GM18507 (cell line): Measurements from ENCODE around the gene PDE4B.

ENCODE experiments used
- DNase-seq: peaks from one replicate; pipeline ENCODE4 v3.0.0; 2011; ENCODE audit warnings: low read depth; ENCODE audit not compliant: insufficient read length; ENCODE audit errors: extremely low spot score
- FAIRE-seq: peaks from 2 replicates; lab custom pipeline; 2011; peaks lifted over from hg19 to GRCh38; lab: Jason Lieb, UNC

PDE4B gene

DNA sequence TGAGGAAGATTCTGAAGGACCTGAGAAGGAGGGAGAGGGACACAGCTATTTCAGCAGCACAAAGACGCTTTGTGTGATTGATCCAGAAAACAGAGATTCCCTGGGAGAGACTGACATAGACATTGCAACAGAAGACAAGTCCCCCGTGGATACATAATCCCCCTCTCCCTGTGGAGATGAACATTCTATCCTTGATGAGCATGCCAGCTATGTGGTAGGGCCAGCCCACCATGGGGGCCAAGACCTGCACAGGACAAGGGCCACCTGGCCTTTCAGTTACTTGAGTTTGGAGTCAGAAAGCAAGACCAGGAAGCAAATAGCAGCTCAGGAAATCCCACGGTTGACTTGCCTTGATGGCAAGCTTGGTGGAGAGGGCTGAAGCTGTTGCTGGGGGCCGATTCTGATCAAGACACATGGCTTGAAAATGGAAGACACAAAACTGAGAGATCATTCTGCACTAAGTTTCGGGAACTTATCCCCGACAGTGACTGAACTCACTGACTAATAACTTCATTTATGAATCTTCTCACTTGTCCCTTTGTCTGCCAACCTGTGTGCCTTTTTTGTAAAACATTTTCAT is 579.9 kb downstream of the PDE4B start:
- DNase-seq: no peak
- FAIRE-seq: peak; percentile 83

DNA sequence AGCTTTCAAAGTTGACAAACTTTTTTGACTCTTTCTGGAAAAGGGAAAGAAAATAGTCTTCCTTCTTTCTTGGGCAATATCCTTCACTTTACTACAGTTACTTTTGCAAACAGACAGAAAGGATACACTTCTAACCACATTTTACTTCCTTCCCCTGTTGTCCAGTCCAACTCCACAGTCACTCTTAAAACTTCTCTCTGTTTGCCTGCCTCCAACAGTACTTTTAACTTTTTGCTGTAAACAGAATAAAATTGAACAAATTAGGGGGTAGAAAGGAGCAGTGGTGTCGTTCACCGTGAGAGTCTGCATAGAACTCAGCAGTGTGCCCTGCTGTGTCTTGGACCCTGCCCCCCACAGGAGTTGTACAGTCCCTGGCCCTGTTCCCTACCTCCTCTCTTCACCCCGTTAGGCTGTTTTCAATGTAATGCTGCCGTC is 580.5 kb downstream of the PDE4B start:
- no peak for DNase-seq
- no peak for FAIRE-seq

DNA sequence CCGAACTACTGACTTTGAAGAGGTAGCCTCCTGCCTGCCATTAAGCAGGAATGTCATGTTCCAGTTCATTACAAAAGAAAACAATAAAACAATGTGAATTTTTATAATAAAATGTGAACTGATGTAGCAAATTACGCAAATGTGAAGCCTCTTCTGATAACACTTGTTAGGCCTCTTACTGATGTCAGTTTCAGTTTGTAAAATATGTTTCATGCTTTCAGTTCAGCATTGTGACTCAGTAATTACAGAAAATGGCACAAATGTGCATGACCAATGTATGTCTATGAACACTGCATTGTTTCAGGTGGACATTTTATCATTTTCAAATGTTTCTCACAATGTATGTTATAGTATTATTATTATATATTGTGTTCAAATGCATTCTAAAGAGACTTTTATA is 581.5 kb downstream of the PDE4B start:
- no peak for DNase-seq

DNA sequence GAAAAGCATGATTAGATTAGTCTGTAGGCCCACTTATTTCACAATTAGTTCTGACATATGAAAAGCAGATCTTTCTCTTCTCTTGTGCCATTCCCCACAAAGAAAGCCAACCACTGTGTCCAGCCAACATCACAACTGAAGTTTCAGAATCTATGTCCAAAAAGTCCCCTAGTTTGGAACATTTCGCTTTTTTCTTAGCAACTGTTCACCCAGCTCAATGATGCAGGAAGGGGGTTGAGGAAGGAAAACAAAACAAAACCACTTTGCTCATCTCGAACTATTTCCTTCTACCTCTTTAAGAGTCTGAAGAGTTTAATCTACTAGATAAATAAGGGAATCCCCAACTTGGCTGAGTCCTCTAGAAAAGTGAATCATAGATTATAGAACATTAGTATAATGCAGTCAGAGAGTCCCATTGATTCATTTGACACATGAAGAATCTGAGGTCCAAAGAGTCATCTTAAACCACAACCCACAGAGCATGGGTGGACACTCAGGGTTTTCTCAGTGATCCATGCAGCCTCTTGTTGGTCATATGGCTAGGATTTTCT is 581.9 kb downstream of the PDE4B start:
- DNase-seq: no peak
- FAIRE-seq: peak; percentile 97

More for the DNA sequence above, 581.5 kb downstream of the PDE4B start:
- no peak for FAIRE-seq

DNA sequence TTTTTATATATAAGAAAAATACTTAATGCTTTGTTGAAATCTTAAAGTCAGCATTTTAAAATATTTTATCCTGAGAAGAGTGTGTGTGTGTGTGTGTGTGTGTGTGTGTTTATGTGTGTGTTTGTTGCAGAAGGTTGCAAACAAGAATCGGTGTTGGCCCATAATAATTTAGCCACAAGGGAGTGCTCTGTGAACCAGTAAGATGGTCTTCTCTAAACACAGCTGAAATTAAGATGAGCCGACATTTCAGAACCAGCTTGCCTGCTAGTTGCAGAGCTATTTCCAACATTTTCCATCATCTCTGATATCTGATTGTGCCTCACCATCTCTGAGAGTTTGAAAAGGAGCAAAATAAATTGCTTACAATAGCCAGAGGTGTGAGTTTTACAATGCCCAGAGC is 582.4 kb downstream of the PDE4B start:
- no peak for DNase-seq
- no peak for FAIRE-seq

DNA sequence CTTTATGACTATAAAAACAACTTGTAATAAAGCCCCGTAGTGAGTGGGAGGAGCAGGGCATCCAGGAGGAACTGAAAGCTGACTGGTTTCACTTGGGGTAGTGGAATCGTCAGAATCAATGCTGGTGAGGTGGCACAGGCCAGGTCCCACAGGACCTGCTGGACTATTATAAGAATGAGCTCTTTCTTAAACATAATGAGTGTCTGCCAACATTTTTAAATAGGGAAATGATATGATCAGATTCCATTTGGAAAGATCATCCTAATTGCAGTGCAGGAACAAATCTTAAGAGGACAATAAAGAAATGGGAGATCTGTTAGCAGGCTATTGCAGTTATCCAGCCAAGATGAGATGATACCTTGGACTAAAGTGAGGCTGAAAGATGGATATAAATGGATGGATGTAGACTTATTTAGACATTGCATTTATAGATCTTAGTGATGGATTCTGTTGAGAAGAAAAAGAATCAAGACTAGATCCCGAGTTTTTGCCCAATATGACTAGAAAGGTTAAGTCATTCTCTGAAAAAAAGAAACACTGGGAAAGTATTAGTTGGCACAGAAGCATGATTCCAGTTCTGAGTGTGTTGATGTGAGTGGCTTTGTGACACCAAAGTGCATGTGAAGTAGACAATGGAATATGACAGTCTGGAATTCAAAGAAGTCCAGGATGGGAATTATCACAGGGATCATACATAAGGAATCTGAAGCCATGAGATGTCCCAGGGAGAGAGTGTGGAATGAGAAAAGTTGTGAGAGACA is 587.9 kb downstream of the PDE4B start:
- DNase-seq: no peak
- peak; percentile 95 for FAIRE-seq

DNA sequence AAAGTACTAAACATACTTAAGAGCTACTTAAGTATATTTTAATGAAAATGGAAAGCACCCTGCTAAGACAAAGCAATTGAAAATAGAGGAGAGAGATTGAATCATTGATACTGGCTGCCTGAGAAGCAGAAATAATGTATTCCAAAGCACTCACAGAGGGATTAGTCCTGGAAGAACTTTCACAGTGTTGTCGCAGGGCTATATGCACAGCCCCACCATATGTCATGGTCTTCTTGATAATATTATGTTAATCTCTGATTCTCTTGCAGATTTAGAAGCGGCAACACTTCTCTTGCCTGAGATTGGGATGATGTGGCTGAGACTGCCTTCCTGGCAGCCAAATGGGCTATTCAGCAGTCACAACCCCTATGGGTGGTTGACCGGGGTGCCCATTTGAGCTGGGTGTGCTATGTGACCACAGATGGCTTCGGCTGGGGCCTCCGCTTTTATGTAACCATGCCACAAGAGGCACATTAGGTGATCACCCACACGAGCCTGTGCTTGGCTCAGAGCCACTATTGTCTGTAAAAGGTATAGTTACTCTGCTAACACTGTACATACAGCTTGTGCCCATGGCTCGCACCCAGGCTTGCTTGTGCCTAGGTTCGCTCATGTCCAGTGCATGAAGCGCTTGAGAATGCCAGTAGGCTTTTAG is 589.1 kb downstream of the PDE4B start:
- DNase-seq: no peak
- FAIRE-seq: peak; percentile 48

DNA sequence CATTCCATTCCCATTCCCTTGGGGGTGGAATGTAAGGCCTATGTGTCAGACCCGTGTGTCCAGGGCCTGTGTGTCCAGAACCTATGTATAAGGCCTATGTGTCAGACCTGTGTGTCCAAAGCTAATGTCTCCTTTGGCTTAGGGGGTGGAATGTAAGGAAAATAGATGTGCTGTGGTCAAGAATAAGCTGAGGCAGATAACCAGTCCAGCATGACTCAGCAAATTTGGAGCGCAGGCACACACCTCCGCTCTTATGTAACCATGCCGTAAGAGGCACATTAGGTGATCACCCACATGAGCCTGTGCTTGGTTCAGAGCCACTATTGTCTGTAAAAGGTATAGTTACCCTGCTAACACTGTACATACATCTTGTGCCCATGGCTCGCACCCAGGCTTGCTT is 590.5 kb downstream of the PDE4B start:
- FAIRE-seq (no peak), DNase-seq (no peak)

DNA sequence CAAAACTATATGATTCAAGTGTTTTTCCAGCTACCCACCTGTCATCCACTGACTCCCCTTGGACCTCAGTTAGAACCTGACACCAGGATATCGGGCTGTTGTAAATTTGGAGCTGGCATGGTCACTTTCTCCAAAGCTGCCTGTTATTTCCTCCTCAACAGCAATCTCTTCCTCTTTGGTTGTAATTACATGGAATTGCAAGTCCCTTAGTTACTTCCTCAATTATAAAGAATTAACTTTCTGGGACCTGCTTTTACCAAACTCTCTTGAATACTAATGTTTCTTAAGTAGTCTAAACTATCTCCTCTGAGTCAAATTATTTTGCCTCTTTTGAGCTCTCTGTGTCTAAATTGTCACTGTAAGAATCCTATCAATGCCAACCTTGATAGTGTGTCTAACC is 590.9 kb downstream of the PDE4B start:
- FAIRE-seq (no peak), DNase-seq (no peak)

DNA sequence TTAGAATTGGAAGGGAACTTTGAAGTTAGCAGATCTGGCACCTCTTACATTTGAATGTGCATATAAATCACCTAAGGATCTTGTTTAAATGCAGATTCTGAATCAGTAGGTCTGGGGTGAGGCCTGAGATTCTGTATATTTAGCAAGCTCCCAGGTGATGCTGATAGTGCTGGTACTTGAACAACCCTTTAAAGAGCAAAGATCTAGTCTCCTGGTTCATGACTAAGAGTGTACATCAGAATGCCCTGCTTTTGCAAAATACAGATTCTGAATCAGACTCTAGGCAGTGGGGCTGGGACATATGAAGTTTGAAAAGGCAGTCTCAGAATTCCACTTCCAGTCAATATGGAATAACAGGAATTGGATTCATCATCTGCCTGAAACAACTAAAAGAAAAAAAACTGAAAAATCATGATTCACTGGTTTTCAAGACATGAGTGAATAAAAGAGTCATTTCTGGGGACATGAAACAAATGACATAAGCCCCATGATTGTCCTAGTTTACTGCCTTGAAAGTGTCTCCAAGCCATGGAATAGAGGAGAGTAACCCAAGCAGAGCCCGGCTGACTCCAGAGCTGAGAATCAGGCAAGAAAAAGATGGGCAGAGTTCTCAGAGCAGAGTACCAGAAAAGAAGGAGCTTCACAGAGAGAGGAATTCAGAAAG is 591.7 kb downstream of the PDE4B start:
- FAIRE-seq (no peak), DNase-seq (no peak)

DNA sequence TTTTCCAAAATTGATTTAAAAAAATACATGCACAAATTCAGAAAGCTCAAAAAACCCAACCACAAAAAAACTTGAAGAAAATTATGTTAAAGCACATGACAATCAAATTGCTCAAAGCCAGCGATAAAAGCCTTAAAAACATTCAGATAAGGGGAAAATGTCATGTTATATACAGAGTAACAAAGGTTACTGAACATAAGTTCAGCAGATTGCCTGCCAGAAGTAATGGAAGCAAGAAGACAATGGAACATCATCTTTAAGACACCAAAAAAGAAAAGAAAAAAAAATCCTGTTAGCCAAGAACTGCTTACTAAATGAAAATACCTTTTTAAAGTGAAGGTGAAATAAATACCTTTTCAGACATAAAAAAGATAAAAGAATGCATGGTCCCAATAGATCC is 594.0 kb downstream of the PDE4B start:
- FAIRE-seq (peak; percentile 49), DNase-seq (no peak)

DNA sequence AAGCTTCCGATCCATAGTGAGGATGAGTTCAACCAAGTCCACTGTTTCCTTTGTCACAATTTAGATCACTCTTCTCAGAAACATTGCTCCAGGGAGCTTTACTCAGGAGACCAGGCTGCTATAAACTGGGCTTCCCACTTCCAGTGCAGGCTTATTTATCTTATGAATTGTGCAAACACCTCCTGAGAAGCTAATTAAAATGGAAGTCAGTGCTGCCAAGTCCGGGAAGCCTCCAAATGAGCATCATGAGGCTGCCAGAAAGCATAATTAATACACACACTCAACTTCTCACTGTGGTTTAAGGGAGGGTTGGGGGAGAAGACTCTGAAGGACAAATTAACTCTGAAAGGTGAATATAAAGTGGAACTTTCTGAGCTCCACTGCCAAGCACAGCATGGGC is 596.2 kb downstream of the PDE4B start:
- FAIRE-seq (no peak), DNase-seq (no peak)

DNA sequence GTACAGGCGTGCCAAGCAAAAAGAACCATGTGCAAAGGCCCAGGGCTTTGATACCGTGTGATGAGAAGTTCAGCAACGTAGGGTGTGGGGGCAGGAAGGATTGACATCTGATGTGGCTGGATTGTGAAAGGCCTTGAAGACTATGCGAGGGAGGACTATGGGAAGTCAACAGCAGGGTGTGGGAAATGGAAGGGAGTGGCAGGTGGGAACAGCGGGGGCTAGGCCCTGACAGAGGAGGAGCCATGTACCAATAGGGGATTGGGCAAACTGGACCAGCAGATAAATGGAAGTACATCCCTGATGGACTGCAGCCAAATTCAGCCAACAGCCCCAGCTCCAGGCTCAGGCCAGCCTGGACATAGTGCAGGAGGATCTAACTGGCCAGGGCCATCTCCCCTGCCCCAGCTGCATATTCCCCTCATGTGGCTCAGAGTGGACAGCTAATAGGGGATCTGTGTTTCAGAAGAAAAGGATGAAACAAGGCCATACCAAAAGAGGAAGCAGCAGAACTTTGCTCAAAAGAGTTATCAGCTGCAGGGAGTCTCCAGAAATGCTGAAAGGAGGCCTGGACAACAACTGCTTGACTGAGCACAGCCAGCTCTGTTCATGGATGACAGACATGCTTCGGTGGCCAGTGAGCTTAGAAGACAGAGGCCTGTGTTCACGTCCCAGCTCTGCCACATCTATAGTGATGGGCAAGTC is 601.0 kb downstream of the PDE4B start:
- no peak for DNase-seq
- peak; percentile 56 for FAIRE-seq

DNA sequence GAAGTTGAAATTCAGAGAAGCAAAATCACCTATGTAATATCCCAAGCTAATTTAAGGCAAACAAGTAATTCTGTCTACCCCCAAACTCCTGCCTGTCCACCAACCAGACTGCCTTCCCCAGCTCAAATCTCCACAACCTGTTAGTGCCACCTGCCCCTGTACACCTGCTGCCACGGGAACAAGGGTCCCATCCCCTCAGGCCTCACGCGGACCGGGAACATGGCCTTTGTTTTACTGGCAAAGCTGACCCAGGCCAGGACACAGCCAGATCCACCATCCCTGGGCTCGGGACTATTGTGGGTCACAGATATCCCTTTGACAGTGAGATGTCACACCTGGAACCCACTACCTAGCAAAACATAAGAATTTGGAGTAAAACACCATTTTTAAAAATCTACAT is 601.9 kb downstream of the PDE4B start:
- DNase-seq (no peak), FAIRE-seq (peak; percentile 5)

DNA sequence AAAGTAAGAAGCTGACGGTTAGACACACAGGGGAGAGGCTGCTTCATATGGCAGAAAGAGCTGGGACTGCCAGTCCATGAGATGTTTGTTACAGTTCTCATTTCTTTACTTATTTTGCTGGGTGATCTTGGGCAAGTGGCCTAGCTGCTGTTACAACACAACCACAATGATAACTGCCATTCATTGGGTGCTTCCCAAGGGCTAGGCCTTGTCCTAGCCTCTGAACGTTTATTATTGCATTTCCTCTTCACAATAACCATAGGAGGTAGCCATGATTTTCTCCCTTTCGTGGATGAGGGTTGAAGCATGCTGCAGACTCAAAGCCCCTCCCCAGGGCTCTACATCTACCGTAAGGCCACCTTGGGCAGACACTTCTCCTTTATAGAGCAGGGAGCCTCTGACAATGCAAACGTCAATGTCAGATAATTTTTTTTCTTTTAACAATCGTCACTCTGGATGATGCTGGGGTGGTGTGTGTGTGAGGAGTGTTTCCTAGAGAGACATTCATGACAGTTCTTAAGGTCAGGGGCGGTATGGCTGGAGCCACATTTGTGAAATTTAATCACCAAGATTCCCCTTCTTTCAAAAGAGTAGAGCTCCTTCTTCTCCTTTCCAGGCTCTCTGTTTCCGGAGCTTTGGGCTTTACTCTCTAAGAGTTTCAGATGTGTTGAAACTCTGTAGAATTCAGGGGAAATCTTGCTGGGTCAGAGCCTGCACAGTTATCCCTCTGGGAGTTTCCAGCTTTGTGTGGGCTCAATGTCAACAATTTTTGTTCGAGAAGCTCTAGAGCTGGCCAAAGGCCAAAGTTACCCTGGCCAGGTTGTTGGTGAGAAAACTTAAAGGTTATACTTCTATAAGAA is 602.7 kb downstream of the PDE4B start:
- DNase-seq: no peak
- no peak for FAIRE-seq

DNA sequence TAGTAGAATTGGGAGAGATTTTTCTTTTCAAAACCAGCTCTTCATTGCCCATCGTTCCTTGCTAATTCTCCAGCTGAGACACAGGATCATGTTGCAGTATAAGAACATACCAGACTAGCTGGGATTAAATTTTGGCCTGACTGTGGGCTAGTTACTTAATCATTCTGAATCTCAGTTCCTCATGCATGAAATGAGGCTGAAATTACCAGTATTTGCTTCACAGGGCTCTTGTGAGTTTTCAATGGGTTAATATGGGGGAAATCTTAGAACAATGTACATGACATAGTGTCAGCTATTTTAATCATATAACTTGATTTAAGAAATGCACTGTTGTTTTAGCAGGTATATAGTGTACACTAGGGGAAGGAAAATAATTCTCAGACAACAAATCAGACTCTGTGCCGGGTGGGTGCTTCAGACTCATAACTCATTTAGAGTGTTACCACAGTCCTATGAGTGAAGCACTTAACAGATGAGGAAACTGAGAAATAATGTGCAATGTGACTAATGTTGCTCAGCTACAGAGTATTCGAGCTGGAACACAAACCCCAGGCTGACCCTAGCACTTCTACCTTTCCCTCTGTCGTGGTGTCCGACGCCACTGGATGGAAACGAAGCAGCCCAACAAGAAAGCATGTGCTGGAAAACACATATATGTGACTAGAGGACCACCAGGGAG is 603.7 kb downstream of the PDE4B start:
- FAIRE-seq: peak; percentile 95
- DNase-seq: no peak

DNA sequence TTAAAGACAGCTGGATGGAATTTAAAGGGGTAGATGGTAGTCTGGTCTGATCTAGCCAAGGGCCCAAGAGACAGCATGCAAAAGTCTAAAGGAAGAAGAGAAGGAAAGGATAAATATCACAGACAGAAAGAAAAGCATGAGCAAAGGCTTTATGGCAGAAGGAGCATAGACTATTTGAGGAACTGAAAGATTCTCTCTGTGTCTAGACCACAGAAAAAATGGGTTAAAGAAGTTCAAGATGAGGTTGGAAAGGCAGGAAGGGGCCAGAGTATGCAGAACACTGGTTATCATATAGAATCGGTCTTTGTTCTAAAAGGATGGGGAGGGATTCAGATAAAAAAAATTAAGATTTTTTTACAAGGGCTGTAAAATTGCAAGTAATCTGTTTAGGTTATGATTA is 604.5 kb downstream of the PDE4B start:
- FAIRE-seq: peak; percentile 92
- DNase-seq: no peak

DNA sequence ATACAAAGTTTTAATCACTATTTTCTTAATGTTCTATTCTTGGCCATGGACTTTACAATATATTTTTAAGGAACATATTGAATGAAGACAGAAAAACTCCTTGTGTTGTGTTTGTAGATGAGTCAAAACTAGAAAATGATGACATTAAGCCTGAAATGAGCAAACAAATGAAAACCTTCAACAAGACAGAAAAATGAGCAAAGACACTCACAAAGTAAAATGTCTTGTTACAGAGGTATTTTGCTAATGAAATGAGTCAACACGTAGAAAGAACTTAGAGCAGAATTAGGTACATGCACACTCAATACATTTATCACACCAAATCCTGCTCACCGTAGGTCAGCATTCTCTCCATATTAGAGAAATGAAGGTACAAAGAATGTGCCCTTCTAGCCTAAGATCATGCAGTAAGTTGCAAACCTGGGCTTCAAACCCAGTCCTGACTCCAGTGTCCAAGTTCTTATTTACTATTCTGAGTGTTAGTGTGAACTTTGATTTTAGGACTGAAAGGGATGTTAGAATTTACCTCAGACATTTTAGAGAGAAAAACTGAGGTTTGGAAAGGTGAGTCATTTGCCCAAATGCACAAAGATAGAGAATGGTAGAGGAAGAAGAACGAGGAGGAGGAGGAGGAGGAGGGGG is 607.3 kb downstream of the PDE4B start:
- DNase-seq (no peak), FAIRE-seq (no peak)
